Renal pelvis (tissue), 12 donors: Measurements from ENCODE around the gene ARHGEF33. TPM values are rescaled to one million over a fixed set of nuclear protein-coding genes. Genes with fewer than 3 reads are reported as not detected.

ENCODE experiments used
- DNase-seq: peaks from one replicate; pipeline ENCODE4 v3.0.0-alpha.2; 2013
- long read RNA-seq, 16 experiments: transcript quantifications; one replicate each; lab custom pipeline, GENCODE V29; 2026
- polyA plus RNA-seq, 3 donors: library from polyadenylated mRNA; unstranded; fragments of 120-200 nt; gene quantifications; one replicate each; pipeline ENCODE4 v1.2.1, GENCODE V29; 2013; ENCODE audit not compliant: insufficient read length in 3 of 3

Gene ARHGEF33
- polyA plus RNA-seq = 1 to 10 TPM; 1.7 to 3.0 (median 2.5) TPM
- long read RNA-seq, donor 1 = 0 reads
- long read RNA-seq, donor 2 = 0 reads
- long read RNA-seq, donor 3 = 0 reads
- long read RNA-seq, donor 4 = 0 reads
- long read RNA-seq, donor 5 = 0 reads
- long read RNA-seq, donor 6, partial matches to known transcripts = 26 of 26 reads
- long read RNA-seq, donor 6, other reads (novel, unspliced or antisense) = 0 of 26 reads
- long read RNA-seq, donor 7, partial matches to known transcripts = 0 of 1 reads
- long read RNA-seq, donor 7, other reads (novel, unspliced or antisense) = 0 of 1 reads
- long read RNA-seq, donor 8 = 0 reads
- long read RNA-seq, donor 9 = 0 reads
- long read RNA-seq, donor 10 = 0 reads
- long read RNA-seq, donor 11 = 0 reads
- long read RNA-seq, donor 12, partial matches to known transcripts = 5 of 6 reads
- long read RNA-seq, donor 12, other reads (novel, unspliced or antisense) = 0 of 6 reads
- long read RNA-seq, donor 13 = 0 reads
- long read RNA-seq, donor 14 = 0 reads
- long read RNA-seq, donor 15, partial matches to known transcripts = 0 of 1 reads
- long read RNA-seq, donor 15, other reads (novel, unspliced or antisense) = 0 of 1 reads
- long read RNA-seq, donor 16, partial matches to known transcripts = 5 of 5 reads
- long read RNA-seq, donor 16, other reads (novel, unspliced or antisense) = 0 of 5 reads

DNA sequence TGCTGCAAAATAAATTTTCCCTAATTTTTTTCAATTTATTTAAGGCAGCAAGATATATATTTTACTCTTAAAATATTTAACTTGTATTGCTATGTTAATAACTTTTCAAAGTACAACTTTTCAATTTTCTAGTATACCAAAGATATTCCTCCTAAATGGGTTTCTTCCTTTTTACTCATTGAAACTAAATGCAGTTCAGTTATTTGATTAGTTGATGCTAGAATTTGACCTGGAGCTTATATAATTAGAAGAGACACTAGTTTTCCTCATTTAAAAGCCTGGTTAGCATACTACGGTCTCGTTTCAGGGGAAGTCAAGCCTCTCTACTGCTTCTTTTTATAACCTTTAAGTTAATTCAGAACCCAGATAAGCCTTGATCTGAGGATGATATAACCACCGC lies at the start of gene ARHGEF33:
Gene ARHGEF33 (plus strand): TSS at position 301 of the 400 bp plus-strand sequence. CDS start 29,573 bp downstream, outside the sequence.
- no peak for DNase-seq

- no peak for DNase-seq
These were observed 39.6 kb upstream of the ARHGEF33 start for GRCh38 chr2:38850045-38850444.

GRCh38 chr2:38856165-38856564 lies 33.5 kb upstream of the ARHGEF33 start:
- DNase-seq = no peak

DNA sequence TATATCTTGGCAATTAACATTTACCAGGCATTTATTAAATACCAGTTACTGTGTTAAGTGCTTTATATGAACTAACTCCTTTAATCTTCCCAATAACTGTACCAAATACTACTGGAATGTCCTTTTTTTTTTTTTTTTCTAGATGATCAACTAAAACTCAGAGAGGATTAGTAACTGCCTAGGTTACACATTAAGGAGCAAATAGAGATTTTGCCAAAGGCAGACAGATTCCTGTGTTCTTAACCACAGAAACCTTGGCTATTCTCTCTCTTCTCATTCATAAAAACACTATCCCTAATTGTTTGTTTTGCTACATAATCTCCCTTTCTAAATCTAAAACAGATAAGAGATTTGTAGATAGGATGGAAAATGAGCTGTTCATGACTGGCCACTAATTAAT lies 27.2 kb upstream of the ARHGEF33 start:
- no peak for DNase-seq

DNA sequence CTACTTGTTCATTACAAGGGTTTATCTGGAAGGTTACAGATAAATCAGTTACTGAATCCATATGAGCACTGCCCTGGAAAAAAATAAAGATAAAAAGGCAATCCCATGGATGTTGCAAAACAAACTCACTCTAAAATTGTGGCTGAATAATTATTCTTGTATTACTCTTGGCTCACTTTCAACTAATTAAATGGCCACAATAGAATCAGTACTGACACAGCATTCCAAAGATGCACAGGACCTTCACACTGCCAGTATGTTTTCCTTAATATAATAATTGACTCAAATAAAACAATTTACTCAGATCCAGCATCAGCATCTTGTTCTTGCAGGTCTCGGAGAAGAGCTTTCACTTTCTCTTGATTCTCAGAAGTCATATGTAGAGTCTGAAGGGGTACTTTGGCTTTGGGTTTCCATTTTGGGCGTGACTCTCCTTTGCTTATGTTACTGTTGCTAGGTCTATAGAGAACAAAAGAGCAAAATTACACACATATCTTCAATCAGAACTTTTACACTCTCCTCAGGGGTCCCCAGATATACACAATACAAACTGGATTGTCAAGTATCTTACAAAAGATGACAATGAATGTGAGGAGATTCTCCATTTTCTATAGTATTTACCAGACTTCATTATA lies 26.5 kb upstream of the ARHGEF33 start:
- DNase-seq = no peak

DNA sequence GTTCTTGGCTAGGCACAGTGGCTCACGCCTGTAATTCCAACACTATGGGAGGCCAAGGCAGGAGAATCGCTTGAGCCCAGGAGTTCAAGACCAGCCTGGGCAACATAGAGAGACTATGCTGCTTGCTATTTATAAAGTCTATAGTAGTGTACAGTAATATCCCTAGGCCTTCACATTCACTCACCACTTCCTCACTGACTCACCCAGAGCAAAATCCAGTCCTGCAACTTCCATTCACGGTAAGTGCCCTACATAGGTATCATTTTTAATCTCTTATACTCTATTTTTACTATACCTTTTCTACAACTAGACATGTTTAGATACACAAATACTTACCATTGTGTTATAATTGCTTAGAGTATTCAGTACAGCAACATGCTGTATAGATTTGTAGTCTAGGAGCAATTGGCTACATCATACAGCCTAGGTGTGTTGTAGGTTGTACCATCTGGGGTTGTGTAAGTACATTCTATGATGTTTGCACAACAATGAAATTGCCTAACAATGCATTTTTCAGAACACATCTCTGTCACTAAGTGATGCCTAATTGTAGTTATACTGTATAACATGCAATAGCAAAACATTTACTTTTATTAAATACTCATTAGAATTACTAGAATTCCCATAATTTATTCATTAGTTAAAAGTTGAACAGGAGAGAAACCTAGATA lies 22.8 kb upstream of the ARHGEF33 start:
- DNase-seq = no peak

- no peak for DNase-seq
These were observed 18.2 kb upstream of the ARHGEF33 start for GRCh38 chr2:38871432-38871831.

GRCh38 chr2:38873763-38874162 lies 15.9 kb upstream of the ARHGEF33 start:
- DNase-seq = no peak

- DNase-seq = peak; percentile 16
These were observed 14.5 kb upstream of the ARHGEF33 start for GRCh38 chr2:38875227-38875575.

GRCh38 chr2:38875576-38876367 lies 13.9 kb upstream of the ARHGEF33 start, which contains the start of the genes DHX57 and MORN2:
DHX57 (minus strand) TSS chr2:38875934; CDS start chr2:38868405, 7,529 bp downstream.
MORN2 (plus strand) TSS chr2:38875976.
- DNase-seq = peak; percentile 90

DNA sequence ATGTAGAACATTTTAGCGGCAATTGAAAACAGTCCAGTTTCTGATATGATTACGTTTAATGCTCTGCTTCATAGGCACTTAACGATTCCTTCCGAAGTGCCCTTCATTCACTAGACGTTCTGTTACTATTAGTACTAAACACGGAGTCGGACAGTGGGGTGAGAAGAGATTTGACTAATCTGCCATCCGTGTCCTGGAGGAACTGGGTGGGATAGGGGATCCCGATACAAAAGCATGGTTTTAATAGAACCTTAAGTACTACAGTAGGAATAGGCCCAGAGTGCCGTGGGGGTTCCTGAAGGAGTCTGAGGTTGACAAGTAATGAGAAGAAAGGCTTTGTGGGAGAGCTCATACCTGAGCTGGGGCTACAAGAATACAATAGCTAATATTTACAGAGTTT lies 13.3 kb upstream of the ARHGEF33 start:
- DNase-seq = no peak

DNA sequence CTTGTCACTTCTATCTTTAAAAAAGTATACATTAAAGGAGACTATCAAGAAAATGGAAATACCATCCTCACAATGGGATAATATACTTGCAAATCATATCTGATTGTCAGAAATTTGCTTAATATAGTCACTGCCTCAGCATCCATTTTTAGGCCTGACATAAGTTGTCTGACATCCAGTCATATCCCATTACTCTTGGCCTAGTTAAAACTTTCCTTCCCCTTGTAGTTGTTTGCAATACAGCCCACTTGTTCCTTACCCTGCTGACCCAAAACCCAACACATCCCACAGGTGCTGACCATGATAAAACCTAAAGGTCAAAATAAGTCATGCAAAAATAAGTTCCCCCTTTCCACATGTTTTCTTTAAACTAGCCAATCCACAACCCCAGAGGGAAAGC lies 3.6 kb upstream of the ARHGEF33 start:
- no peak for DNase-seq

DNA sequence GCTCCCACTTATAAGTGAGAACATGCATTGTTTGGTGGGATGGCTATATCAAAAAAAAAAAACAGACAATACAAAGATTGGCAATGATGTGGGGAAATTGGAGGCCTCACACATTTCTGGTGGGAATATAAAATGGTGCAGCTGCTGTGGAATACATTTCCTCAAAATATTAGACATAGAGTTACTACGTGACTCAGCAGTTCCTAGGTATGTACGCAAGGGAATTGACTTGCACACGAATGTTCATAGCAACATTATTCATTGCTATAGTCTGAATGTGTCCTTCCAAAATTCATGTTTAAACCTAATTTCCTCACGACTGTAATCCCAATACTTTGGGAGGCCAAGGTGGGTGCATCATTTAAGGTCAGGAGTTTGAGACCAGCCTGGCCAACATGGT lies 2.3 kb upstream of the ARHGEF33 start:
- DNase-seq = no peak

- no peak for DNase-seq
These were observed 1.6 kb upstream of the ARHGEF33 start for GRCh38 chr2:38887902-38888554.

GRCh38 chr2:38889045-38889444 lies 630 bp upstream of the ARHGEF33 start:
- no peak for DNase-seq

DNA sequence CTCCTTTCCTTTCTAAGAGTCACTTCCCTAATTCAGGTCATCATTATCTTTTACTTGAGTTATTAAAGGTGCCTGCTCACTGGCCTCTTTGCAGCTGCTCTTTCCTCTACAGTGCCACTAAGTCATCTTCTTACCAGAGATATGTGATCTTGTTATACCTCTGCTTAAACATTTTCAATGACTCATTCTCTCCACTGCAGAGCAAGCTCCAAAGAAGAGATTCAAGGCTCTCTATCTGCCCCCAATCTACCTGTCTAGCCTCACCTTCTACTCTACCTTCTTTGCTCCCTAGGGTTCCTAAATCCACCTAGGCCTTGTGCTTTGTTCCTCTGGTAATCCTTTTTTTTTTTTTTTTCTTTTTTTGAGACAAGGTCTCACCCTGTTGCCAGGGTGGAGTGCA lies 3.1 kb downstream of the ARHGEF33 start:
- no peak for DNase-seq

DNA sequence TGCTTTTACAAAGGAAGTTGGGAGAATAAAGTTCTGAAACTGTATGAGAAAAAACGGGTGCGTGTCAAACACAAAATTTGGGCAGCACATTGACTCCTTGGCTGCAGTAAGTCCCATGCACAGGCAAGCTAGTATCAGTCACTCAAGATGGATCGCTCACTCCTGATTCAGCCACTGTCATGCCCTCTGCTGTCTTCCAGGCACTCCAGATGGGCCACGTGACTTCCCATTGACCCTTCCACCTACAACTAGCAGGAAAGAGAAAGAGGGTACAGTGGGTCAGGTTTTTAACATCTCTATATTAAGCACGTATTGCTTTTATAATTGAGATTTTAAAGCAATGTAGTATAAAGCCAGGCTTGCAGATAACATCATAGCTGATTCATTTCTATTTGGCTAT lies 8.6 kb downstream of the ARHGEF33 start:
- DNase-seq = no peak

DNA sequence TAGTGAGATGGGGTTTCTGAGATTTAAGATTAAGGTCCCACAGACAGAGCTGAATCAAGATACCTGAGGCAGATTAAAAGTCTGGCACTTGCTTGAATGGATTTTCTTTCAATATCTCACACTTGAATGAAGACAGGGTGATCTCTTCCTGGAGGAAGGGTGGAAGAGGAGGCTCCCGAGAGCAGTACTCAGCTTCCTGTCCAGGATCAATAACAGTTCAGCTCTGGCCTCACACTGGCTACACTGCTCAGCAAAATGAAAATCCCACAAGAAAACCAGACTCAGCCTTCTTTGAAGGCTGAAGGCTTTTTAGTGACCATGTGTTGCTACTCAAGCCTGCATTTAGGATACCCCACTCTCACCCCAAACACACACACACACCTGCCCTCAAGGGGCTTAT lies 11.1 kb downstream of the ARHGEF33 start:
- no peak for DNase-seq

GRCh38 chr2:38905251-38905650 lies 15.6 kb downstream of the ARHGEF33 start:
- no peak for DNase-seq

- DNase-seq = peak; percentile 4
These were observed 17.6 kb downstream of the ARHGEF33 start for GRCh38 chr2:38907242-38907641.
